GM04504 (cell line): ENCODE measurements around the gene SLC39A7.
A peak's percentile ranks its signal among the peaks of the same experiment; 100 is the strongest.

Source experiments
- DNase-seq: peaks from one replicate; pipeline ENCODE4 v3.0.0-alpha.2; 2012; ENCODE audit warnings: low read depth

The SLC39A7 gene

GRCh38 chr6:33190504-33191107, 10.1 kb upstream of the SLC39A7 start:
- DNase-seq = no peak

GRCh38 chr6:33191383-33192104, 9.1 kb upstream of the SLC39A7 start:
- no peak for DNase-seq

GRCh38 chr6:33192105-33192646, 8.5 kb upstream of the SLC39A7 start, which contains the start of gene COL11A2:
Gene COL11A2, minus strand, starts transcription at chr6:33192467. Its CDS starts 227 bp downstream, at chr6:33192240.
- no peak for DNase-seq

- no peak for DNase-seq
Observed at GRCh38 chr6:33192671-33193602, 7.7 kb upstream of the SLC39A7 start.

GRCh38 chr6:33193619-33194018, 7.0 kb upstream of the SLC39A7 start:
- no peak for DNase-seq

- no peak for DNase-seq
Observed at GRCh38 chr6:33194431-33194979, 6.2 kb upstream of the SLC39A7 start.

- no peak for DNase-seq
Observed at GRCh38 chr6:33195304-33196165, 5.1 kb upstream of the SLC39A7 start.

- no peak for DNase-seq
Observed at GRCh38 chr6:33197431-33198048, 3.1 kb upstream of the SLC39A7 start.

GRCh38 chr6:33198159-33198852, 2.4 kb upstream of the SLC39A7 start:
- no peak for DNase-seq

- no peak for DNase-seq
Observed at GRCh38 chr6:33198853-33199436, 1.7 kb upstream of the SLC39A7 start.

- peak; percentile 32 for DNase-seq
Observed at GRCh38 chr6:33199687-33200218, 914 bp upstream of the SLC39A7 start.

- no peak for DNase-seq
Observed at GRCh38 chr6:33201147-33201545, 479 bp downstream of the SLC39A7 start.

GRCh38 chr6:33201935-33202334, 1.3 kb downstream of the SLC39A7 start:
- DNase-seq = no peak

- no peak for DNase-seq
Observed at GRCh38 chr6:33202799-33203198, 2.1 kb downstream of the SLC39A7 start.

- no peak for DNase-seq
Observed at GRCh38 chr6:33203443-33204164, 2.9 kb downstream of the SLC39A7 start.

GRCh38 chr6:33204165-33204414, 3.4 kb downstream of the SLC39A7 start:
- DNase-seq = no peak

GRCh38 chr6:33204415-33205190, 3.9 kb downstream of the SLC39A7 start, which contains the start of gene HSD17B8:
Gene HSD17B8, plus strand, starts transcription at chr6:33204655. Its CDS starts 14 bp downstream, at chr6:33204669.
- peak; percentile 70 for DNase-seq
